ENCODE results near the gene MCEMP1.
"Not testable (repeated sequence)": the region's sequence is repeated elsewhere in the genome, so short reads cannot be mapped to it uniquely, and the experiment has no call there.

MCEMP1 gene

DNA sequence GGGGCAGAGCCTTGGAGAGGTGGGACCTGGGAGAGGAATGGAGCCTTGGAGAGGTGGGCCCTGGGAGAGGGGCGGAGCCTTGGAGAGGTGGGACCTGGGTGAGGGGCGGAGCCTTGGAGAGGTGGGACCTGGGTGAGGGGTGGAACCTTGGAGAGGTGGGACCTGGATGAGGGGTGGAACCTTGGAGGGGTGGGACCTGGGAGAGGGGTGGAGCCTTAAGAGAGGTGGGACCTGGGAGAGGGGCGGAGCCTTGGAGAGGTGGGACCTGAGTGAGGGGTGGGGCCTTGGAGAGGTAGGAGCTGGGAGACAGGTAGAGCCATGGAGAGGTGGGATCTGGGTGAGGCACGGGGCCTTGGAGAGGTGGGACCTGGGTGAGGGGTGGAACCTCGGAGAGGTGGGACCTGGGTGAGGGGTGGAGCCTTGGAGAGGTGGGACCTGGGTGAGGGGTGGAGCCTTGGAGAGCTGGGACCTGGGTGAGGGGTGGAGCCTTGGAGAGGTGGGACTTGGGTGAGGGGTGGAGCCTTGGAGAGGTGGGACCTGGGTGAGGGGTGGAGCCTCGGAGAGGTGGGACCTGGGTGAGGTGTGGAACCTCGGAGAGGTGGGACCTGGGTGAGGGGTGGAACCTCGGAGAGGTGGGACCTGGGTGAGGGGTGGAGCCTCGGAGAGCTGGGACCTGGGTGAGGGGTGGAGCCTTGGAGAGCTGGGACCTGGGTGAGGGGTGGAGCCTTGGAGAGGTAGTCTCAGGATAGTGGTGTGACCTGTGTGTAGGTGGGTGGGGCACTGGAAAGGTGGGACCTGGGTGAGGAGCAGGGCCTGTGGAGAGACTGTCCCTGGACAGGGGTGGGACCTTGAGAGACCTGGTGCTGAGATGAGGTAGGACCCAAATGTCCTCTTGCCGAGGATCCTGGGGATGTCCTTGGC lies 33.0 kb upstream of the MCEMP1 start:
- DNase-seq (ENCODE audit: low read depth in 2 of 2) = not testable (repeated sequence)

- no peak for DNase-seq (ENCODE audit: low read depth in 2 of 2)
These were observed 32.4 kb upstream of the MCEMP1 start for GRCh38 chr19:7644550-7644877.

- DNase-seq (ENCODE audit: low read depth in 2 of 2) = no peak
These were observed 31.7 kb upstream of the MCEMP1 start for GRCh38 chr19:7645163-7645562.

GRCh38 chr19:7645656-7646425 lies 31.0 kb upstream of the MCEMP1 start:
- no peak for DNase-seq (ENCODE audit: low read depth in 2 of 2)

DNA sequence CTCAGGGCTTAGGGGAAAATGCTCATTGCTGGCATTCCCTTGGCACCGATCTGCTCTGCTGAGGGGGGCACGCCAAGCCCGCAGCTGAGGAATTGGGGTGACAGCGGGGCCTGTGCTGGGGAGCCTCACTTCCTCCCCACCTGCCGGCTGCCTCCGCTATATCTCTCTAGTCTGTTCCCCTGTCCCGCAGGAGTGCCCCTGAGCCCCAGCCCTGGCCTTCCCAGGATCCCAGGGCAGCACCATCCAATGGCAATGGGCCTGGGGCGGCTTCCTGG lies 30.5 kb upstream of the MCEMP1 start:
- DNase-seq (ENCODE audit: low read depth in 2 of 2) = no peak

- DNase-seq (ENCODE audit: low read depth in 2 of 2) = no peak
These were observed 29.7 kb upstream of the MCEMP1 start for GRCh38 chr19:7647156-7647555.

DNA sequence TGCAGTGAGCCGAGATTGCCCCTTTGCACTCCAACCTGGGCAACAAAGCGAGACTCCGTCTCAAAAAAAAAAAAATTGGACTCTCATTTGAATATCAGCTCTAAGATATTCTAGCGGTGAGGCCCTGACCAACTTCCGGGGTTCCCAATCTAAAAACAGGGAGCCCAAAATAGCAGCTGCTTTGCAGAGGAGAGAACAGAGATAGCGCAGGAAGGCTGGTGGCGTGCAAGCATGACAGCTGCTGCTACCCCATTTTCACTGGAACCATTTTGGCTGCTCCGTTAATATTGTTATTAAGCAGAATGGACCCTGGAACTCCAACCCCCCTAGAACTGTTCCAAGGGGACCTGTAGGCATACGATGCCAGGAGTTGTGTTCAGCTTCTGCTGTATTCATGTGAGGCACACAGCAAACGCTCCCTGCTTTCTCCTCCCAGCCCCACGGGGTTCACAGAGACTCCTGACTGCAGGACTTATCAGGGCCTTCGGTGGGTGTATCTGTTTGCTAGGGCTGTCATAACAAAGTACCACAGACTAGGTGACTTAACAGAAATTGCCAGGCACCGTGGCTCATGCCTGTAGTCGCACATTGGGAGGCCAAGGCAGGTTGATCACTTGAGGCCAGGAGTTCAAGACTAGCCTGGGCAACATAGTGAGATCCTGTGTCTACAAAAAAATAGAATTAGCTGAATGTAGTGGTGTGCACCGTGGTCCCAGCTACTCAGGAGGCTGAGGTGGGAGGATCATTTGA lies 28.4 kb upstream of the MCEMP1 start:
- no peak for DNase-seq (ENCODE audit: low read depth in 2 of 2)

- no peak for DNase-seq (ENCODE audit: low read depth in 2 of 2)
These were observed 26.7 kb upstream of the MCEMP1 start for GRCh38 chr19:7650148-7650547.

- DNase-seq (ENCODE audit: low read depth in 2 of 2) = peak; percentile 72 to 85
These were observed 24.7 kb upstream of the MCEMP1 start for GRCh38 chr19:7652061-7652641.

GRCh38 chr19:7654401-7654800 lies 22.5 kb upstream of the MCEMP1 start:
- DNase-seq (ENCODE audit: low read depth in 2 of 2) = no peak

DNA sequence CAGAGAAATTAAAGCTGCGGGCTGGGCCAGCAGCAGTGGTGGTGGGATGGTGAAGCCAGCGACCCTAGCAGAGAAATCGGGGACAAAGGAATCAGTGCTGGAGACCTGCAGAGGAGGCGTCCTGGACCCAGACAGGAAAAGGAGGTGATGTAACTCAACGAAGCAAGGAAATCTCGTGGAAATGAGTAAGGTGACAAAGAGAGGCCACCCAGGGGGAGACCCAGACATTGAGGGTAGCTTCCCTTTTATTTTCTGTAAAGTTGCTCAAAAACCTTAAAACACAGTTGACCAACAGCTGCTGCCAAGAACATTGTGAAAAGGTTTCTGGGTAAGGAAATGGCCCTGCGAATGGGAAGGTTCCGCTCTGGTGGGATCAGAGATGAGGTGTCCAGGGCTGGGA lies 21.3 kb upstream of the MCEMP1 start:
- DNase-seq (ENCODE audit: low read depth in 2 of 2) = no peak

DNA sequence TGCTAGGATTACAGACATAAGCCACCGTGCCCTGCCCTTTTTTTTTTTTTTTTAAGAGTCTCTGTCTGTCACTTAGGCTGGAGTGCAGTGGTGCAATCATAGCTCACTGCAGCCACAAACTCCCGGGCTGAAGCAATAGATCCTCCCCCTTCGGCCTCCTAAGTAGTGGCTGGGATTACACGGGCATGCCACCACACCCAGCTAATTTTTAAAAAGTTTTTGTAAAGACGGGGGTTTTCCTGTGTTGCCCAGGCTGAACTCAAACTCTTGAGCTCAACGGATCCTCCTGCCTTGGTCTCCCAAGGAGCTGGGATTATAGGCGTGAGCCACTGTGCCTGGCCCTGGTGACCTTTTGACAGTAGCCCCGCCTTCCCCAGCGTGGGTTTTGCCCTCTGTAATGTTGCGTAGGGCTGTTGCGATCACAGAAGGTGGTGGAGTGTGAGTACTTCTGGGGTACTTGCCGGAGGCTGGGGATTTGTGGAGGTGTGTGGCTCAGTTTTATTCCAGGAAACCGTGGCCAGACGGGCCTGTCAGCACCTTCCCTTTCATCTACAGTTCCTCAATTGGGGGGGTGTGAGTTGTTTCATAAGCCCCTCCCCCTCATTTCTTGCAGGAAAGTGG lies 19.6 kb upstream of the MCEMP1 start:
- no peak for DNase-seq (ENCODE audit: low read depth in 2 of 2)

- no peak for DNase-seq (ENCODE audit: low read depth in 2 of 2)
These were observed 18.6 kb upstream of the MCEMP1 start for GRCh38 chr19:7658219-7658686.

GRCh38 chr19:7661744-7662538 lies 14.9 kb upstream of the MCEMP1 start:
- no peak for DNase-seq (ENCODE audit: low read depth in 2 of 2)

DNA sequence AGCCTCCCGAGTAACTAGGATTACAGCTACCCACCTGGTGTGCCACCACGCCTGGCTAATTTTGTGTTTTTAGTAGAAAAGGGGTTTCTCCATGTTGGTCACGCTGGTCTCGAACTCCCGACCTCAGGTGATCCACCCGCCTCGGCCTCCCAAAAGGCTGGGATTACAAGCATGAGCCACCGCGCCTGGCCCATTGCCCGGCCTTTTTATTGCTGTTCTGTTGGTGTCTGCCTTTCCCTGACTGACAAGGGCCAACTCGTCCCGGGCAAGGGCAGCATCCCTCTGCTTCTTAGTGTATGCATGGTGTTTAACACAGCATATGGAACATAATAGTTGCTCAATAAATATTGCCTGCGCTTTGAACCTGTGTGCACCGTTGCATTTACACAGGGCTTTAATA lies 14.2 kb upstream of the MCEMP1 start:
- no peak for DNase-seq (ENCODE audit: low read depth in 2 of 2)

- DNase-seq (ENCODE audit: low read depth in 2 of 2) = no peak
These were observed 13.2 kb upstream of the MCEMP1 start for GRCh38 chr19:7663706-7664105.

DNA sequence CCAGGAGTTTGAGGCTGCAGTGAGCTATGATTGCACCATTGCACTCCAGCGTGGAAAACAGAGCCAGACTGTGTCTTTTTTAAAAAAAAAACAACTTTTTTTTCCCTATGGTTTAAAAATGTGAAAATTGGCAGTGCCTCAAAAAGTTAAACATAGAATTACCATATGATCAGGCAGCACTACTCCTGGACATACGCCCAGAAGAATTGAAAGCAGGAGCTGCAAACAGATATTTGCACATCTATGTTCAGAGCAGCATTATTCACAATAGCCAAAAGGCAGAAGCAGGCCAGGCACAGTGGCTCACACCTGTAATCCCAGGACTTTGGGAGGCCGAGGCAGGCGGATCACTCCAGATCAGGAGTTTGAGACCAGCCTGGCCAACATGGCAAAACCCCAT lies 11.8 kb upstream of the MCEMP1 start:
- no peak for DNase-seq (ENCODE audit: low read depth in 2 of 2)

DNA sequence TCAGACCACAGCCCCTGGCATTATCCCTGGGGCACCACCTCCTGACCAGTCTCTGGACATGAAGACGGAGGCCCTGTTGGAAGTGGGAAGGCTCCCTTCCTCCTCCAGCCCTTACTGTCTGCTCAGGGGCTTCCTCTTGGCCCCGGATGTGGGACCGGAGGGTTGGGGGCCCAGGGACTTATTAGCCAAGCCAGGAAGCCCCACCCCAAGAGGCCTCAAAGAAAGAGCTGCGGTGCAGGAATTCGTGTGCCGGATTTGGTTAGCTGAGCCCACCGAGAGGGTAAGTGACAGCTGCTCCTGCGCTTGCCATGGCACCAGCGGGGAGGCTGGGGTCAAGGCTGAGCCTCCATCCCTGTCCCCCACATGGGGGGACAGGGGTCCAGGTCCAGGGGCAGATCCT lies 8.0 kb upstream of the MCEMP1 start, which contains the start of gene RETN:
TSS of gene RETN (plus strand) at position 208 of the 400 bp plus-strand sequence. CDS start 278 bp downstream, outside the sequence.
- no peak for DNase-seq (ENCODE audit: low read depth in 2 of 2)

DNA sequence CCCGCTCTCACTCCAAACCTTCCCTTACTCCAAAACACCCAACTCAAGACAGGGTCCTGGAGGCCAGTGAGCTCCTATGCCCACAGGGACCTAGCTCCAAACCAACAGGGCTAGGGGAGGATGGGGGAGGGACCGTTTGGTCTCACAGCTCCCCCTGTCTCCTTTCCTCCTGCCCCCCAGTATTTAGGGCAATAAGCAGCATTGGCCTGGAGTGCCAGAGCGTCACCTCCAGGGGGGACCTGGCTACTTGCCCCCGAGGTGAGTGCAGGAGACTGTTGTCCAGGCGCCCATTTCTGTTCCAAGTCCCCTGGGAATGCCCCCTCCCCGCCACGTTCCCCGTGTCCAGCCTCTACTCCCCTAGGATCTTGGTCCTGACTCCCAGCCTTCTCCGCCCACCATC lies 7.2 kb upstream of the MCEMP1 start:
- DNase-seq (ENCODE audit: low read depth in 2 of 2) = no peak

DNA sequence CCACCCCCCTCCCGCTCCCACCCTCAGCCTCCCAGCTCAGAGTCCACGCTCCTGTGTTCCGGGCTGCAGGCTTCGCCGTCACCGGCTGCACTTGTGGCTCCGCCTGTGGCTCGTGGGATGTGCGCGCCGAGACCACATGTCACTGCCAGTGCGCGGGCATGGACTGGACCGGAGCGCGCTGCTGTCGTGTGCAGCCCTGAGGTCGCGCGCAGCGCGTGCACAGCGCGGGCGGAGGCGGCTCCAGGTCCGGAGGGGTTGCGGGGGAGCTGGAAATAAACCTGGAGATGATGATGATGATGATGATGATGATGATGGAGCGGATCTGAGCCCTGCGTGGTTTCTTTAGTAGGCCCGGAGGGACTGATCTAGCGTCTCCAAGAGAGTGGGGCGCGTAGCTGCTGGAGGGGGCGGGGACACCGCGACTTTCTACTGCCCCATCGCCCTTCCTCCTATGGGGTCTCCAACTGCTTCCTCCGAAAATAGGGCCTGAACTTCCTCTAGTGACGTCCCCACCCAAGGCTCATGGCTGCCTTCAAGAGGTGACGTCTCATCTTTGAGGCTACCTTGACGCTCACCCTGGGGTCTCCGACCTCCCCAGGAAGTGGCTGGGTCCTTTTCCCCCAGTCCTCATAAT lies 6.6 kb upstream of the MCEMP1 start:
- DNase-seq (ENCODE audit: low read depth in 2 of 2) = no peak

Data from stimulated activated CD4-positive, alpha-beta T cell treated with anti-CD3 and anti-CD28 coated beads, Interleukin-4, amount 100 ng/mL, for 48 hours (primary cell).